Measurements from ENCODE around the gene MMP25.
A peak's percentile ranks its signal among the peaks of the same experiment; 100 is the strongest.

The MMP25 gene

GRCh38 chr16:3095869-3096268 lies 49.5 kb downstream of the MMP25 start:
- DNase-seq (ENCODE audit: low spot score), result no peak

- no peak for DNase-seq (ENCODE audit: low spot score)
These were observed 50.0 kb downstream of the MMP25 start for GRCh38 chr16:3096362-3096761.

- no peak for DNase-seq (ENCODE audit: low spot score)
These were observed 50.9 kb downstream of the MMP25 start for GRCh38 chr16:3097266-3097665.

GRCh38 chr16:3098459-3099394 lies 52.4 kb downstream of the MMP25 start, which contains the start of gene ZSCAN10:
Gene ZSCAN10 (minus strand): TSS chr16:3099294. CDS start chr16:3092937, 6,357 bp downstream.
- DNase-seq (ENCODE audit: low spot score), result no peak

- DNase-seq (ENCODE audit: low spot score), result no peak
These were observed 53.0 kb downstream of the MMP25 start for GRCh38 chr16:3099395-3099731.

GRCh38 chr16:3099732-3100499 lies 53.6 kb downstream of the MMP25 start:
- DNase-seq (ENCODE audit: low spot score), result peak; percentile 97

- DNase-seq (ENCODE audit: low spot score), result no peak
These were observed 54.9 kb downstream of the MMP25 start for GRCh38 chr16:3101018-3101840.

GRCh38 chr16:3101841-3102470 lies 55.6 kb downstream of the MMP25 start:
- DNase-seq (ENCODE audit: low spot score), result no peak

- DNase-seq (ENCODE audit: low spot score), result peak; percentile 96
These were observed 60.0 kb downstream of the MMP25 start for GRCh38 chr16:3106205-3106928.
